ENCODE results near the gene RPL11. TPM values are rescaled to one million over a fixed set of nuclear protein-coding genes. Genes with fewer than 3 reads are reported as not detected.

RPL11 gene
- total and polyA plus RNA-seq, 10 of the 15 experiments (the other 5 are each of a cell fraction or from before 2014, with no cell fraction given) = 968 to 4,611 (median 2,521) TPM

- TF ChIP-seq MXI1 (IDR thresholded peaks at IDR 0.05; ENCODE audit: low read depth, low read length) (peak; percentile 55; the same call in 1 of the 2 replicates), SREBF2 (IDR thresholded peaks at IDR 0.05; ENCODE audit: low read length) (no peak), WRNIP1 (IDR thresholded peaks at IDR 0.05; ENCODE audit: borderline replicate concordance, low read depth, low read length) (no peak), EZH2 (IDR thresholded peaks at IDR 0.05; ENCODE audit: borderline replicate concordance, control insufficient read depth, low read depth, low read length) (no peak), ZNF687 (IDR thresholded peaks at IDR 0.05) (peak; percentile 75; the same call in 1 of the 2 replicates), ZBED1 (IDR thresholded peaks at IDR 0.05; ENCODE audit: borderline replicate concordance) (no peak), RCOR1 (conservative IDR thresholded peaks at IDR 0.05; ENCODE audit: low read depth, low read length) (0 out of 2 replicates have a peak, but pooled peaks have one; percentile 70), NFYA (IDR thresholded peaks at IDR 0.05; ENCODE audit: borderline replicate concordance, low read depth, low read length) (no peak), POLR2AphosphoS2 (IDR thresholded peaks at IDR 0.05; ENCODE audit: low read depth, low read length) (0 out of 2 replicates have a peak, but pooled peaks have one; percentile 76), MTA3 (IDR thresholded peaks at IDR 0.05; ENCODE audit: borderline replicate concordance, low read length) (no peak), CEBPZ (IDR thresholded peaks at IDR 0.05; ENCODE audit: low read depth, low read length) (no peak), KAT2A (conservative IDR thresholded peaks at IDR 0.05; ENCODE audit: control insufficient read depth, low read depth, low read length) (no peak), CREM (IDR thresholded peaks at IDR 0.05; ENCODE audit: low read depth) (peak; percentile 18; the same call in 1 of the 2 replicates), HDGF (IDR thresholded peaks at IDR 0.05) (no peak), E2F8 (IDR thresholded peaks at IDR 0.05; ENCODE audit: low read depth, partially characterized antibody) (no peak)
- TF ChIP-seq, protein P1, sequence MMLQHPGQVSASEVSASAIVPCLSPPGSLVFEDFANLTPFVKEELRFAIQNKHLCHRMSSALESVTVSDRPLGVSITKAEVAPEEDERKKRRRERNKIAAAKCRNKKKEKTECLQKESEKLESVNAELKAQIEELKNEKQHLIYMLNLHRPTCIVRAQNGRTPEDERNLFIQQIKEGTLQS (IDR thresholded peaks at IDR 0.05; ENCODE audit: borderline replicate concordance, extremely low read depth, low read depth, low read length) = no peak
Measured at GRCh38 chr1:23743287-23744152, 51.9 kb downstream of the RPL11 start, which contains the start of gene ELOA (continued).

Measured in GM12878 (cell line).